Stimulated activated CD4-positive, alpha-beta T cell treated with anti-CD3 and anti-CD28 coated beads, Interleukin-4, amount 100 ng/mL, for 24 hours (primary cell): Measurements from ENCODE around the gene OR4E2.
"Not testable (repeated sequence)": the region's sequence is repeated elsewhere in the genome, so short reads cannot be mapped to it uniquely, and the experiment has no call there.

ENCODE experiments used
- DNase-seq: peaks from one replicate; pipeline ENCODE4 v3.0.0-alpha.2; 2020

OR4E2 gene, protein sequence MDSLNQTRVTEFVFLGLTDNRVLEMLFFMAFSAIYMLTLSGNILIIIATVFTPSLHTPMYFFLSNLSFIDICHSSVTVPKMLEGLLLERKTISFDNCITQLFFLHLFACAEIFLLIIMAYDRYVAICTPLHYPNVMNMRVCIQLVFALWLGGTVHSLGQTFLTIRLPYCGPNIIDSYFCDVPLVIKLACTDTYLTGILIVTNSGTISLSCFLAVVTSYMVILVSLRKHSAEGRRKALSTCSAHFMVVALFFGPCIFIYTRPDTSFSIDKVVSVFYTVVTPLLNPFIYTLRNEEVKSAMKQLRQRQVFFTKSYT

DNA sequence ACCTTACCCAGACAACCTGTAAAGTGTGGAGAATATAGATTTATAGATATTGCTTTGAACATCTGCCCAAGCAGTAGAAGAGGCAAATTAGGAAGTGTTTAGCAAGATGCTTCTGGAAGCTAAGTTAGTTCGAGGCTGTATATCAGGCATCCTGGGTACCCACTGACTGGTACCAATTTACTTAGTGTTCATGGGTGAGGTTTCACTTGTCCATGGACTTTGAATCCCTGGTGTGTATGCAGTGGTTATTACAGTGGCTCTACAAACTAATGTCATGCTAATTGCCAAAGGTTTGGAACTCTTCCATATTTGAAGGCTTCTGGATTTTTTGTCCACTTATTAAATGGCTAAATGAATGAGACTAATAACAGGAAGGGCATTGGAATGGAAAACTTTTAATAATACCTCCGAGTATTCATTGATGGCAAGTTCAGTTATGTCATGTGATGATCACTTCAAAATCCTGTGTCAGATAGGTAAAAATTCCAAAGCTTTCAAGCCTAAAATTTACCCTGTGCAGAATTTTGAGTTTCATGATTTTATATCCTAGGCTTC, at the start of gene OR4E2:
Gene OR4E2, plus strand, starts transcription at position 505 of the 555 bp plus-strand sequence. CDS start 11,248 bp downstream, outside the sequence.
- no peak for DNase-seq

- DNase-seq = no peak
Measured at GRCh38 chr14:21612324-21612723, 41.3 kb upstream of the OR4E2 start.

- DNase-seq = no peak
Measured at GRCh38 chr14:21614240-21614639, 39.4 kb upstream of the OR4E2 start.

GRCh38 chr14:21617614-21618013, 36.0 kb upstream of the OR4E2 start:
- DNase-seq = no peak

GRCh38 chr14:21626491-21627230, 27.0 kb upstream of the OR4E2 start:
- DNase-seq = no peak

GRCh38 chr14:21630503-21630902, 23.1 kb upstream of the OR4E2 start:
- not testable (repeated sequence) for DNase-seq

DNA sequence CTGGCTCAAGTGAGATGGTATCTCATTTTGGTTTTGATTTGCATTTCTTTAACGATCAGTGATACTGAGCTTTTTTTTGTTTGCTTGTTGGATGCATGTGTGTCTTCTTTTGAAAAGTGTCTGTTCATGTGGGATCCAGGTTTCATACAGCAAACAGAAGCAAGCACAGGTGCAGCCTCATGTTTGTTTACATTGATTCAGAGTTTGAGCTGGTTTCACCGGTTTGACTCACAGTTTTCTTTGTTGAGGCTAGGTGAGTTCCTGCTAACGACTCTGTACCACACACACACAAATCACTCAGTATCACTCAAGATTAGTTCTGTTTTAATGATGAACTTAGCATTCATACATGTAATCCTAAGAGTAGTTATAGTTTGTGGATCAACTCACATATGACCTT, 22.6 kb upstream of the OR4E2 start:
- DNase-seq = no peak

GRCh38 chr14:21634840-21635239, 18.8 kb upstream of the OR4E2 start, which contains the start of gene OR10G2:
TSS of gene OR10G2 (minus strand) at chr14:21634940. CDS start at chr14:21634842, 98 bp downstream.
- DNase-seq = no peak

- DNase-seq = no peak
Measured at GRCh38 chr14:21642683-21643082, 11.0 kb upstream of the OR4E2 start.

DNA sequence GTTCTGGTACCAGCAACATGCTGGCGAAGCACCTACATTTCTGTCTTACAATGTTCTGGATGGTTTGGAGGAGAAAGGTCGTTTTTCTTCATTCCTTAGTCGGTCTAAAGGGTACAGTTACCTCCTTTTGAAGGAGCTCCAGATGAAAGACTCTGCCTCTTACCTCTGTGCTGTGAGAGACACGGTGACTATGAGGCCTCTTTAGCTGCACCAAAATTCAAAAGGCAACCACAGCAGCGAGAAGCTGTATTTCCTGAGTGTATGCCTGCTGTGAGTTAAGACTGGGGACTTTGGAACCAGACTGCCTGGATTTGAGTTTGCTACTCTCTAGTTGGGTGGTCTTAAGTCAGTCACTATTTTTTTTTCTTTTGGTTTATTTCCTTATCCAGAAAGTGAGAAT, 10.2 kb upstream of the OR4E2 start:
- no peak for DNase-seq

- no peak for DNase-seq
Measured at GRCh38 chr14:21647380-21647779, 6.3 kb upstream of the OR4E2 start.

GRCh38 chr14:21652209-21652808, 1.3 kb upstream of the OR4E2 start:
- DNase-seq = no peak

DNA sequence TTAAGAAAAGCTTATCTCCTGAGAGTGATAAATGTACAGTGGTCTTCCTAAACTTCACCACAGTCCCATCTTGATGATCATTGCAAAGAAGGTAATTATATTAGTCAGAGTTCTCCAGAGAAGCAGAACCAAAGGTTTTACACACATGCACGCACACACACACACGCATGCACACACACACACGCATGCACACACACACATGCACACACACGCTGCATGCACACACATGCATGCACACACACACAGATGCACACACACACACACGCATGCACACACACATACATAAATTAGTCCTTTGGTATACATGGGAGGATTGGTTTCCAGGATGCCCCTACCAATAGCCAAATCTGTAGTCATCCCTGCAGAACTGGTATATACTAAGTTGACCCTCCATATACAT, 580 bp downstream of the OR4E2 start:
- no peak for DNase-seq

DNA sequence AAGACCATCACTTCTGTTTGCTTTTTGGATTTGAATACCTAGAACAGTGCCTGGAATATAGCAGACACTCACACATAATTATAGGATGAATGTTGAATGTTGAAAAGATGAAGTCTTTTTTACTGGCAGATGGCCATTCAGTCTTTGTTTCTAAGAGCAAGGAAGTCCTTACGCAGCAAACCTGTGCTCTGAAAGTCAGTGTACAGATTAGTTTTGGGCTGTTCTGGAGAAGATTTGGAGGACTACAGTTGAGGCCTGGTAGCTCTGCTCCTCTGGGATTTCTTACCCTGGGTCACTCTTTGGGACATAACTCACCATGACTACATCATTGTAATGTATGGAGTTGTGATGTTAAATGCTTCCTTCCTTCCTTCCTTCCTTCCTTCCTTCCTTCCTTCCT, 3.3 kb downstream of the OR4E2 start:
- DNase-seq = no peak

GRCh38 chr14:21668377-21668776, 14.7 kb downstream of the OR4E2 start:
- no peak for DNase-seq

DNA sequence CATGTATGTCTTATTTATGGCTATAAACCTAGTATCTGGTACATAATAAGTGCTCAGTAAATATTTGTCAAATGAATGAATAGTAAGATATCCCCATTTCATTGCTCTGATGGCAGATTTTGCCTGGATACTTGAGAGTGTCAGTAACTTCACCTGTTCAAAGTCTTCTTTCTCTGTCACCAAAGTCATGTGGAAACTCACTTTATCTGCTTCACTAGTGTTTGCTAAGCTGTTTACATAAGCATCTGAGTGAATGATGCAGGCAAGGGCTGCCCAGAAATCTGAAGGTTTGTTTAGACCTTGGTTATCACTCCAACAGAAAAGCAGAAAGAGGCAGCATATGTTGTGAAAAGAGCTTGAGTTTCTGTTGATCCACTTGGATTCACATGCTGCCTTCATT, 15.6 kb downstream of the OR4E2 start:
- DNase-seq = no peak

DNA sequence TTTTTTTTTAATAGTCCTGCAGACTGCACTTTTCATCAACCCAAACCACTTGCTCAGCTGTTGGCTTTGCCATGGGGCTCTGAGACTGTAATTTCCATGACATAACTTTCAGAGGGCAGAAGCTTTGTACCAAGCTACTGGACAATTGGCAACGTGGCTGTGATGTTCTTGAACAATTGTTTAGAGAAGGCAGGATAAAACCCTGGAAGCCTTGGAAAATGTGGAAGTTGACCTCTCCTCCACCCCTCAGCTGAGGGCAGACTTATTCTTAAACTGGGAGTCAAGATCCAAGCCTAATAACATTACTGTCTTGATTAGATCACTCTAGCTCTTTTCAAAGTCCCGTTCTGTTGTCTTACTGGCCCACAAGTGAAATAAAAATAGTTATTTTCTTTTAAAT, 17.7 kb downstream of the OR4E2 start:
- no peak for DNase-seq

- DNase-seq = no peak
Measured at GRCh38 chr14:21672116-21672515, 18.5 kb downstream of the OR4E2 start.

DNA sequence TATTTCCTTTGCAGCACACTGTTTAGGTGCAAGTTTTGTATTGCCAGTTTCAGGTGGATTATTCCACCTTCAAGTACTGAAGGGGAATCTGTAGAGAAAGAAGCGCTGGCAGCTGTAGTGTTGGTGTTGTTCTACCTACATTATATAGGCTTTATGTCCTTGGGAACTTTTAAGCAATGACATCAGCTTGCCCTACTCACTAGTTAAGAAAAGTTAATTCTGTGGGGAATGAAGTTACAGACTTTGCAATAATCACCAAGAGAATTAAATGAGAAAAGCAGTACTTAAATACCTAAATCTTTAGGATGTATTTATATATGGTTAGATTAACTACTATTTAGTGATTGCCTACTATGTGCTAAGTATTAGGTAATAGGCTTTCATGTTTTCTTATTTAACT, 20.1 kb downstream of the OR4E2 start, which contains the start of gene OR4E1:
Gene OR4E1, minus strand, starts transcription at position 101 of the 400 bp plus-strand sequence. CDS start 2,883 bp downstream, outside the sequence.
- no peak for DNase-seq

- DNase-seq = no peak
Measured at GRCh38 chr14:21675566-21675965, 21.9 kb downstream of the OR4E2 start.

GRCh38 chr14:21680072-21680471, 26.4 kb downstream of the OR4E2 start:
- DNase-seq = no peak

- DNase-seq = no peak
Measured at GRCh38 chr14:21686468-21686867, 32.8 kb downstream of the OR4E2 start.

GRCh38 chr14:21694425-21694824, 40.8 kb downstream of the OR4E2 start:
- no peak for DNase-seq
